Progenitor cell of endocrine pancreas (in vitro differentiated cells): ENCODE measurements around the gene HEXA. TPM values are rescaled to one million over a fixed set of nuclear protein-coding genes. Genes with fewer than 3 reads are reported as not detected.
A peak's percentile ranks its signal among the peaks of the same experiment; 100 is the strongest.
"Not testable (repeated sequence)": the region's sequence is repeated elsewhere in the genome, so short reads cannot be mapped to it uniquely, and the experiment has no call there.

Experiments
- DNase-seq: peaks from one replicate; pipeline ENCODE4 v3.0.0; 2021; ENCODE audit warnings: low spot score; ENCODE audit not compliant: unreplicated experiment
- H3K27ac Mint-ChIP-seq: 2 replicates; pipeline ENCODE4 v1.8.0; 2021; ENCODE audit warnings: mild to moderate bottlenecking, moderate library complexity, mixed read lengths
- H3K27me3 Mint-ChIP-seq: 2 replicates; pipeline ENCODE4 v1.8.0; 2021; ENCODE audit warnings: mixed read lengths
- H3K36me3 Mint-ChIP-seq: 2 replicates; pipeline ENCODE4 v1.8.0; 2022; ENCODE audit warnings: mixed read lengths; ENCODE audit not compliant: insufficient read depth
- H3K4me1 Mint-ChIP-seq: 2 replicates; pipeline ENCODE4 v1.8.0; 2021; ENCODE audit warnings: low read depth, mixed read lengths
- H3K4me3 Mint-ChIP-seq: 2 replicates; pipeline ENCODE4 v1.8.0; 2021; ENCODE audit warnings: low read depth, mild to moderate bottlenecking, moderate library complexity, mixed read lengths
- H3K9me3 Mint-ChIP-seq: 2 replicates; pipeline ENCODE4 v1.8.0; 2021; ENCODE audit warnings: low read depth, mixed read lengths
- CTCF ChIP-seq: fragments of 200-600 bp; sonication (generic); IDR thresholded peaks from one replicate; pipeline ENCODE4 v1.5.0; 2021; ENCODE audit warnings: antibody characterized with exemption, mild to moderate bottlenecking; ENCODE audit not compliant: unreplicated experiment
- total RNA-seq: library from RNA; stranded (reverse); gene quantifications from 2 replicates; pipeline ENCODE4 v1.2.1, GENCODE V29; 2021

Gene HEXA
- total RNA-seq, 1 donor from 2014 or later = 67.4 TPM

DNA sequence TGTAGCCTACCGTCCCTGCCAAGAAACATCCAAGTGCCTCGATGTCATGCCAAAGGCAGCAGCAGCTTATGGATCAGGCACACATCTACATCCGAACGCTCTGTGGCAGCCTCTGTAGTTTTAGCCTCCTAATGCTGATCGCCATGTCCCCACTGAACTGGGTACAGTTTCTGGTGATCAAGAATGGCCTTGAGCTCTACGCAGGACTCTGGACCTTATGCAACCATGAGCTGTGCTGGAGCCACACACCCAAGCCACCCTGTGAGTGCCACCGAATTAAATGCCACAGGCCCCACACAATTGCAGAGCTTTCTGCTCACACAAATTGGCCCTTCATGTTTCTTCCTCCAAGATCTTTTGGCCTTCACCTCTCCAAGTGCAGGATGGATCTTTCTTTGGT, 22.8 kb upstream of the HEXA start:
- Mint-ChIP-seq H3K9me3 (peaks cover 6% of the 10 kb centered on the region), H3K4me3 (no peak overlapping the region), H3K27ac (no peak overlapping the region), H3K36me3 (peaks cover 1% of the 10 kb centered on the region), H3K27me3 (peaks cover 50% of the 10 kb centered on the region), H3K4me1 (no peaks in the 10 kb centered on the region)
- no peak for DNase-seq
- no peak for TF ChIP-seq CTCF

DNA sequence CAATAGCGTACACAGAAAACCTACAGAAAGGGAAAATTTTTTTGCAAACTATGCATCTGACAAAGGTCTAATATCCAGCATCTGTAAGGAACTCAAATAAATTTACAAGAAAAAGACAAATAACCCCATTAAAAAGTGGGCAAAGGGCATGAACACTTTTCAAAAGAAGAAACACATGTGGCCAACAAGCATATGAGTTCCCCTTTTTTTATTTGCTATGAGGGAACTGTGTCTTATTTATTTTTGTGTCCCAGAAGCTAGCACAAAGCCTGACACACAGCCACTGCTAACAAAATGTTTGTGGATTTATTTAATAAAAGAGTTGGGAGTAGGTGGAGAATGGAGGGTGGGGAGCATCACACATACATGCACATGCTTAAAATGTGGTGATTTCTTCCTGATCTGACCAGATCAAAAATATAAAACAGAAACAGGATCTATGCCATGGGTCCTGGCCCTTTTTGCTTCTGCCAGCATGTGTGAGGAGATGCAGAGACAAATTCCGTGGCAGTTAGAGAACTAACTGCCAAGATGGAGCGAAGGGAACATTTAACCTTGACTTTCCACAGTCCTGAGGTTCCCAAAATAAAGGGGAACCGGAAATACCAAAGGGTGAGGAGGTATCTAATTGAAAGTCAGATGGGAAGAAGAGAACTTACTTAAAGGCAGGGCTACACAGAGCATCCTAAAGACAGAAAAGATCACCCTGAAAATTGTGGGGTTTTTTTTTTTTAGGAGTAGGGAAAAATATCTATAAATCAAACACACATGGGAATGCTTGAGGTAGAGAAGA, 22.2 kb upstream of the HEXA start, which contains the start of gene TMEM202:
Gene TMEM202, plus strand, starts transcription at position 510 of the 793 bp plus-strand sequence. Its CDS starts 22 bp downstream, at position 532.
- Mint-ChIP-seq H3K27me3 (peaks cover 46% of the 10 kb centered on the region), H3K4me1 (no peaks in the 10 kb centered on the region), H3K27ac (no peak within 1 kb of the TSS), H3K4me3 (no peak within 1 kb of the TSS), H3K36me3 (peaks cover 1% of the 10 kb centered on the region), H3K9me3 (peaks cover 6% of the 10 kb centered on the region)
- TF ChIP-seq CTCF = no peak
- DNase-seq = no peak

- H3K27ac Mint-ChIP-seq, H3K36me3 Mint-ChIP-seq, DNase-seq, H3K4me1 Mint-ChIP-seq, H3K9me3 Mint-ChIP-seq, H3K4me3 Mint-ChIP-seq: not testable (repeated sequence)
- H3K27me3 Mint-ChIP-seq = peaks cover 36% of the 10 kb centered on the region
Observed at GRCh38 chr15:72396331-72396730, 20.5 kb upstream of the HEXA start.

- TF ChIP-seq CTCF = no peak
- H3K36me3 Mint-ChIP-seq = no peaks in the 10 kb centered on the region
- no peak overlapping the region for H3K27ac Mint-ChIP-seq
- H3K4me1 Mint-ChIP-seq = peaks cover 2% of the 10 kb centered on the region
- peaks cover 66% of the 10 kb centered on the region for H3K27me3 Mint-ChIP-seq
- no peak overlapping the region for H3K4me3 Mint-ChIP-seq
- H3K9me3 Mint-ChIP-seq = no peaks in the 10 kb centered on the region
- DNase-seq = no peak
Observed at GRCh38 chr15:72389231-72389630, 13.4 kb upstream of the HEXA start.

GRCh38 chr15:72387741-72388140, 11.9 kb upstream of the HEXA start:
- H3K36me3 Mint-ChIP-seq = no peaks in the 10 kb centered on the region
- no peak overlapping the region for H3K4me3 Mint-ChIP-seq
- H3K27ac Mint-ChIP-seq = no peak overlapping the region
- H3K27me3 Mint-ChIP-seq = peaks cover 73% of the 10 kb centered on the region
- H3K9me3 Mint-ChIP-seq = no peaks in the 10 kb centered on the region
- no peak for DNase-seq
- H3K4me1 Mint-ChIP-seq = peaks cover 2% of the 10 kb centered on the region
- TF ChIP-seq CTCF = no peak

GRCh38 chr15:72382146-72382545, 6.3 kb upstream of the HEXA start:
- H3K4me1 Mint-ChIP-seq = no peaks in the 10 kb centered on the region
- no peaks in the 10 kb centered on the region for H3K9me3 Mint-ChIP-seq
- TF ChIP-seq CTCF = peak; percentile 36
- no peak overlapping the region for H3K4me3 Mint-ChIP-seq
- no peak overlapping the region for H3K27ac Mint-ChIP-seq
- no peak for DNase-seq
- H3K27me3 Mint-ChIP-seq = peaks cover 54% of the 10 kb centered on the region
- H3K36me3 Mint-ChIP-seq = no peaks in the 10 kb centered on the region
